Fibroblast of skin of right biceps (primary cell): ENCODE data around the gene DAAM2.

ENCODE experiments used
- DNase-seq: peaks from one replicate; pipeline ENCODE4 v3.0.0-alpha.2; 2013

DAAM2 gene

GRCh38 chr6:39935241-39935640 is 143.1 kb downstream of the DAAM2 start:
- DNase-seq = no peak

GRCh38 chr6:39936857-39937256 is 144.7 kb downstream of the DAAM2 start:
- no peak for DNase-seq

- no peak for DNase-seq
Measured at GRCh38 chr6:39937686-39938333, 145.6 kb downstream of the DAAM2 start.

GRCh38 chr6:39938773-39939654 is 146.8 kb downstream of the DAAM2 start:
- no peak for DNase-seq

GRCh38 chr6:39941138-39941537 is 149.0 kb downstream of the DAAM2 start:
- DNase-seq = no peak

GRCh38 chr6:39941820-39942219 is 149.6 kb downstream of the DAAM2 start:
- no peak for DNase-seq

GRCh38 chr6:39942903-39943580 is 150.9 kb downstream of the DAAM2 start:
- DNase-seq = no peak

- no peak for DNase-seq
Measured at GRCh38 chr6:39945626-39946025, 153.4 kb downstream of the DAAM2 start.

- DNase-seq = no peak
Measured at GRCh38 chr6:39947611-39948068, 155.5 kb downstream of the DAAM2 start.

GRCh38 chr6:39948199-39948791 is 156.1 kb downstream of the DAAM2 start:
- DNase-seq = no peak

GRCh38 chr6:39950125-39950720 is 158.0 kb downstream of the DAAM2 start:
- no peak for DNase-seq

- DNase-seq = no peak
Measured at GRCh38 chr6:39951191-39951590, 159.0 kb downstream of the DAAM2 start.

- DNase-seq = no peak
Measured at GRCh38 chr6:39951716-39952115, 159.5 kb downstream of the DAAM2 start.

- peak; percentile 30 for DNase-seq
Measured at GRCh38 chr6:39952167-39952566, 160.0 kb downstream of the DAAM2 start.

- no peak for DNase-seq
Measured at GRCh38 chr6:39953076-39953618, 161.0 kb downstream of the DAAM2 start.
